Stimulated activated naive CD8-positive, alpha-beta T cell treated with anti-CD3 and anti-CD28 coated beads, Interleukin-15, amount 100 ng/mL, for 72 hours (primary cell): Measurements from ENCODE around the gene ALK.

Experiments used
- ATAC-seq: fragments of 150-1000 bp; cut with Tn5 transposase; 2 replicates; pipeline ENCODE4 v1.10.0; 2021; ENCODE audit warnings: mild to moderate bottlenecking, moderate library complexity
- DNase-seq, 2 donors: peaks; one replicate each; pipeline ENCODE4 v3.0.0; 2021 to 2022
- H3K27ac Mint-ChIP-seq, 2 donors: one replicate each; pipeline ENCODE4 v1.8.0; 2022; ENCODE audit warnings: mild to moderate bottlenecking in 2 of 2, mixed read lengths in 2 of 2, moderate library complexity in 2 of 2
- H3K27me3 Mint-ChIP-seq: one replicate; pipeline ENCODE4 v1.8.0; 2022; ENCODE audit warnings: mixed read lengths
- H3K4me1 Mint-ChIP-seq: one replicate; pipeline ENCODE4 v1.8.0; 2022; ENCODE audit warnings: mild to moderate bottlenecking, mixed read lengths
- H3K4me3 Mint-ChIP-seq, 2 donors: one replicate each; pipeline ENCODE4 v1.8.0; 2022; ENCODE audit warnings: mild to moderate bottlenecking in 2 of 2, mixed read lengths in 2 of 2, moderate library complexity in 1 of 2
- H3K9me3 Mint-ChIP-seq, 2 donors: one replicate each; pipeline ENCODE4 v1.8.0; 2022; ENCODE audit warnings: mixed read lengths in 2 of 2

ALK gene

GRCh38 chr2:29459445-29460179 lies 461.8 kb downstream of the ALK start:
- DNase-seq (no peak), ATAC-seq (no peak)
- Mint-ChIP-seq H3K27me3 (peaks cover 15% of the 10 kb centered on the region), H3K9me3 (peaks cover 0 to 7% of the 10 kb centered on the region in 2 donors), H3K4me1 (no peaks in the 10 kb centered on the region), H3K27ac (no peak overlapping the region), H3K4me3 (no peak overlapping the region)

- no peak overlapping the region for H3K27ac Mint-ChIP-seq
- no peak overlapping the region for H3K4me3 Mint-ChIP-seq
Observed at GRCh38 chr2:29456429-29456828, 465.0 kb downstream of the ALK start.

GRCh38 chr2:29455200-29455860 lies 466.1 kb downstream of the ALK start:
- no peak for DNase-seq
- Mint-ChIP-seq H3K9me3 (no peaks in the 10 kb centered on the region), H3K27me3 (peaks cover 12% of the 10 kb centered on the region), H3K4me1 (no peaks in the 10 kb centered on the region), H3K27ac (no peak overlapping the region), H3K4me3 (no peak overlapping the region)
- no peak for ATAC-seq

More at GRCh38 chr2:29456429-29456828, 465.0 kb downstream of the ALK start:
- Mint-ChIP-seq H3K4me1 (no peaks in the 10 kb centered on the region), H3K27me3 (peaks cover 8% of the 10 kb centered on the region), H3K9me3 (no peaks in the 10 kb centered on the region)
- no peak for ATAC-seq
- DNase-seq = no peak

GRCh38 chr2:29452036-29452435 lies 469.4 kb downstream of the ALK start:
- Mint-ChIP-seq H3K27me3 (peaks cover 28% of the 10 kb centered on the region), H3K9me3 (no peaks in the 10 kb centered on the region)

GRCh38 chr2:29450596-29451222 lies 470.7 kb downstream of the ALK start:
- ATAC-seq = no peak
- no peak overlapping the region for H3K4me3 Mint-ChIP-seq
- H3K27me3 Mint-ChIP-seq = peaks cover 22% of the 10 kb centered on the region
- no peaks in the 10 kb centered on the region for H3K9me3 Mint-ChIP-seq
- H3K27ac Mint-ChIP-seq = no peak overlapping the region
- H3K4me1 Mint-ChIP-seq = no peaks in the 10 kb centered on the region
- no peak for DNase-seq

More at GRCh38 chr2:29452036-29452435, 469.4 kb downstream of the ALK start:
- H3K4me3 Mint-ChIP-seq = no peak overlapping the region
- ATAC-seq (no peak), DNase-seq (no peak)
- no peak overlapping the region for H3K27ac Mint-ChIP-seq
- H3K4me1 Mint-ChIP-seq = no peaks in the 10 kb centered on the region

- no peak overlapping the region for H3K4me3 Mint-ChIP-seq
- DNase-seq (no peak), ATAC-seq (no peak)
Observed at GRCh38 chr2:29449499-29449898, 471.9 kb downstream of the ALK start.

GRCh38 chr2:29448096-29448688 lies 473.2 kb downstream of the ALK start:
- DNase-seq (no peak), ATAC-seq (no peak)
- Mint-ChIP-seq H3K9me3 (no peaks in the 10 kb centered on the region), H3K27ac (no peak overlapping the region), H3K4me1 (no peaks in the 10 kb centered on the region), H3K4me3 (no peak overlapping the region), H3K27me3 (peaks cover 20% of the 10 kb centered on the region)

More at GRCh38 chr2:29449499-29449898, 471.9 kb downstream of the ALK start:
- H3K27me3 Mint-ChIP-seq = peaks cover 20% of the 10 kb centered on the region
- no peak overlapping the region for H3K27ac Mint-ChIP-seq
- no peaks in the 10 kb centered on the region for H3K4me1 Mint-ChIP-seq
- no peaks in the 10 kb centered on the region for H3K9me3 Mint-ChIP-seq

GRCh38 chr2:29447513-29447912 lies 473.9 kb downstream of the ALK start:
- Mint-ChIP-seq H3K27me3 (peaks cover 20% of the 10 kb centered on the region), H3K4me3 (no peak overlapping the region), H3K4me1 (no peaks in the 10 kb centered on the region), H3K9me3 (no peaks in the 10 kb centered on the region), H3K27ac (no peak overlapping the region)
- no peak for DNase-seq
- no peak for ATAC-seq

- DNase-seq = no peak
- Mint-ChIP-seq H3K27me3 (peaks cover 20% of the 10 kb centered on the region), H3K9me3 (no peaks in the 10 kb centered on the region), H3K27ac (no peak overlapping the region), H3K4me1 (no peaks in the 10 kb centered on the region), H3K4me3 (no peak overlapping the region)
- ATAC-seq = no peak
Observed at GRCh38 chr2:29446847-29447246, 474.5 kb downstream of the ALK start.

GRCh38 chr2:29444150-29444549 lies 477.2 kb downstream of the ALK start:
- ATAC-seq (no peak), DNase-seq (no peak)
- peaks cover 5% of the 10 kb centered on the region for H3K27me3 Mint-ChIP-seq
- H3K4me1 Mint-ChIP-seq = no peaks in the 10 kb centered on the region
- H3K4me3 Mint-ChIP-seq = no peak overlapping the region
- no peaks in the 10 kb centered on the region for H3K9me3 Mint-ChIP-seq
- H3K27ac Mint-ChIP-seq = no peak overlapping the region

GRCh38 chr2:29443627-29444026 lies 477.8 kb downstream of the ALK start:
- H3K4me3 Mint-ChIP-seq = no peak overlapping the region
- no peaks in the 10 kb centered on the region for H3K9me3 Mint-ChIP-seq
- no peak for ATAC-seq
- no peaks in the 10 kb centered on the region for H3K4me1 Mint-ChIP-seq
- H3K27me3 Mint-ChIP-seq = no peaks in the 10 kb centered on the region
- no peak overlapping the region for H3K27ac Mint-ChIP-seq
- DNase-seq = no peak

- H3K4me3 Mint-ChIP-seq = no peak overlapping the region
- no peaks in the 10 kb centered on the region for H3K9me3 Mint-ChIP-seq
- no peak for ATAC-seq
- H3K27me3 Mint-ChIP-seq = no peaks in the 10 kb centered on the region
- no peaks in the 10 kb centered on the region for H3K4me1 Mint-ChIP-seq
- no peak for DNase-seq
- no peak overlapping the region for H3K27ac Mint-ChIP-seq
Observed at GRCh38 chr2:29443151-29443550, 478.2 kb downstream of the ALK start.

- no peaks in the 10 kb centered on the region for H3K27me3 Mint-ChIP-seq
- H3K4me3 Mint-ChIP-seq = no peak overlapping the region
- DNase-seq = no peak
- no peak for ATAC-seq
- no peak overlapping the region for H3K27ac Mint-ChIP-seq
- H3K4me1 Mint-ChIP-seq = no peaks in the 10 kb centered on the region
- H3K9me3 Mint-ChIP-seq = no peaks in the 10 kb centered on the region
Observed at GRCh38 chr2:29440921-29441623, 480.3 kb downstream of the ALK start.

GRCh38 chr2:29433920-29434319 lies 487.5 kb downstream of the ALK start:
- Mint-ChIP-seq H3K4me3 (no peak overlapping the region), H3K9me3 (peaks cover 0 to 7% of the 10 kb centered on the region in 2 donors)

GRCh38 chr2:29433128-29433527 lies 488.3 kb downstream of the ALK start:
- no peak for DNase-seq
- Mint-ChIP-seq H3K4me1 (no peaks in the 10 kb centered on the region), H3K27ac (no peak overlapping the region), H3K27me3 (no peaks in the 10 kb centered on the region), H3K9me3 (peaks cover 0 to 7% of the 10 kb centered on the region in 2 donors), H3K4me3 (no peak overlapping the region)
- ATAC-seq = no peak

More at GRCh38 chr2:29433920-29434319, 487.5 kb downstream of the ALK start:
- Mint-ChIP-seq H3K4me1 (no peaks in the 10 kb centered on the region), H3K27ac (no peak overlapping the region), H3K27me3 (no peaks in the 10 kb centered on the region)
- ATAC-seq (no peak), DNase-seq (no peak)
